HepG2 (cell line): ENCODE results near the gene TUBA4B. TPM values are rescaled to one million over a fixed set of nuclear protein-coding genes. Genes with fewer than 3 reads are reported as not detected.
A peak's percentile ranks its signal among the peaks of the same experiment; 100 is the strongest.

Source experiments
- FOXC1 ChIP-seq: sonication (generic); formaldehyde crosslinking; IDR thresholded peaks from 2 replicates; pipeline ENCODE4 v1.8.0; 2022; ENCODE audit warnings: mild to moderate bottlenecking, missing genetic modification reagents, borderline replicate concordance
- MIXL1 ChIP-seq: IDR thresholded peaks from 2 replicates; pipeline ENCODE4 v1.6.1; 2016
- MYC ChIP-seq: sonication (generic); formaldehyde crosslinking; IDR thresholded peaks from 2 replicates; pipeline ENCODE4 v1.9.0; 2021; ENCODE audit warnings: missing genetic modification reagents, borderline replicate concordance
- SRF ChIP-seq: IDR thresholded peaks from 2 replicates; pipeline ENCODE4 v1.6.1; 2011; ENCODE audit warnings: mild to moderate bottlenecking, low read depth, low read length, moderate library complexity
- TOE1 ChIP-seq: sonication (generic); formaldehyde crosslinking; IDR thresholded peaks from 2 replicates; pipeline ENCODE4 v1.4.0; 2020; ENCODE audit warnings: mild to moderate bottlenecking, missing genetic modification reagents
- ZBTB21 ChIP-seq: sonication (generic); formaldehyde crosslinking; IDR thresholded peaks from 2 replicates; pipeline ENCODE4 v1.4.0; 2020; ENCODE audit warnings: missing genetic modification reagents
- ZBTB39 ChIP-seq: sonication (generic); formaldehyde crosslinking; IDR thresholded peaks from 2 replicates; pipeline ENCODE4 v1.5.0; 2020; ENCODE audit warnings: missing genetic modification reagents
- ZFP36L2 ChIP-seq: sonication (generic); formaldehyde crosslinking; IDR thresholded peaks from 2 replicates; pipeline ENCODE4 v1.4.0; 2020; ENCODE audit warnings: missing genetic modification reagents
- ZNF180 ChIP-seq: sonication (generic); formaldehyde crosslinking; IDR thresholded peaks from 2 replicates; pipeline ENCODE4 v1.4.0; 2020; ENCODE audit warnings: low read depth, missing genetic modification reagents, borderline replicate concordance
- ZNF282 ChIP-seq: fragments of 450-650 bp; IDR thresholded peaks from 2 replicates; pipeline ENCODE4 v1.6.1; 2018; ENCODE audit not compliant: partially characterized antibody
- ZNF333 ChIP-seq: sonication (generic); formaldehyde crosslinking; IDR thresholded peaks from 2 replicates; pipeline ENCODE4 v1.4.0; 2020; ENCODE audit warnings: mild to moderate bottlenecking, missing genetic modification reagents, borderline replicate concordance
- ZNF382 ChIP-seq: sonication (generic); formaldehyde crosslinking; IDR thresholded peaks from 2 replicates; pipeline ENCODE4 v1.5.0; 2020; ENCODE audit warnings: missing genetic modification reagents, mild to moderate bottlenecking, borderline replicate concordance
- ZNF383 ChIP-seq: sonication (generic); formaldehyde crosslinking; IDR thresholded peaks from 2 replicates; pipeline ENCODE4 v1.4.0; 2020; ENCODE audit warnings: missing genetic modification reagents, mild to moderate bottlenecking, borderline replicate concordance
- ZNF790 ChIP-seq: sonication (generic); formaldehyde crosslinking; IDR thresholded peaks from 2 replicates; pipeline ENCODE4 v1.8.0; 2022; ENCODE audit warnings: missing genetic modification reagents, mild to moderate bottlenecking, borderline replicate concordance
- polyA plus RNA-seq, 8 experiments: library from polyadenylated mRNA; depleted of rRNA in 3 of 8; stranded (reverse) in 7 of 8; unstranded in 1 of 8; fragments of >200 nt; fragmentation: Illumina TruSeq in 4 of 8; extraction: Trizol in 4 of 8; gene quantifications; 2 replicates each; pipeline versions ENCODE4 v1.2.1 to v1.2.3, GENCODE V29; 2011 to 2016; ENCODE audit warnings: low read depth in 4 of 8, missing spikeins in 1 of 8, mixed read lengths in 1 of 8; ENCODE audit not compliant: insufficient read depth in 1 of 8
- total RNA-seq, 5 experiments: library from RNA; depleted of rRNA; stranded (reverse); fragments of >200 nt; fragmentation: Illumina TruSeq; extraction: Trizol; gene quantifications; 2 replicates each; pipeline ENCODE4 v1.2.3, GENCODE V29; 2016; ENCODE audit warnings: low read depth in 1 of 5
- TF ChIP-seq, protein P1 (sequence below): sonication (generic); formaldehyde crosslinking; IDR thresholded peaks from 2 replicates; pipeline ENCODE4 v1.4.0; 2020; ENCODE audit warnings: low read depth, missing genetic modification reagents
- TF ChIP-seq, protein P2 (sequence below): sonication (generic); formaldehyde crosslinking; IDR thresholded peaks from 2 replicates; pipeline ENCODE4 v1.9.0; 2021; ENCODE audit warnings: missing genetic modification reagents, borderline replicate concordance
- TF ChIP-seq, protein P3 (sequence below), 2 experiments: fragments of 450-650 bp in 1 of 2; sonication (generic) in 1 of 2; formaldehyde crosslinking; IDR thresholded peaks; 2 replicates each; pipeline versions ENCODE4 v1.5.0 to v1.8.0; 2020 to 2022; ENCODE audit warnings: mild to moderate bottlenecking in 1 of 2, missing genetic modification reagents in 1 of 2
- TF ChIP-seq, protein P4 (sequence below): sonication (generic); formaldehyde crosslinking; IDR thresholded peaks from 2 replicates; pipeline ENCODE4 v1.8.1; 2023; ENCODE audit warnings: missing genetic modification reagents, inconsistent platforms, borderline replicate concordance

The TUBA4B gene
- total and polyA plus RNA-seq, 2 of the 13 experiments (the other 11 are each of a cell fraction or from before 2014, with no cell fraction given), result 0.18 to 0.22 TPM

- 0 out of 2 replicates have a peak, but pooled peaks have one; percentile 65 for TF ChIP-seq ZBTB39
- TF ChIP-seq ZBTB21, result no peak
- no peak for TF ChIP-seq TOE1 (CRISPR knock-in tag)
- TF ChIP-seq ZNF790 (CRISPR knock-in tag), result 0 out of 2 replicates have a peak, but pooled peaks have one; percentile 52
- TF ChIP-seq, protein P1, sequence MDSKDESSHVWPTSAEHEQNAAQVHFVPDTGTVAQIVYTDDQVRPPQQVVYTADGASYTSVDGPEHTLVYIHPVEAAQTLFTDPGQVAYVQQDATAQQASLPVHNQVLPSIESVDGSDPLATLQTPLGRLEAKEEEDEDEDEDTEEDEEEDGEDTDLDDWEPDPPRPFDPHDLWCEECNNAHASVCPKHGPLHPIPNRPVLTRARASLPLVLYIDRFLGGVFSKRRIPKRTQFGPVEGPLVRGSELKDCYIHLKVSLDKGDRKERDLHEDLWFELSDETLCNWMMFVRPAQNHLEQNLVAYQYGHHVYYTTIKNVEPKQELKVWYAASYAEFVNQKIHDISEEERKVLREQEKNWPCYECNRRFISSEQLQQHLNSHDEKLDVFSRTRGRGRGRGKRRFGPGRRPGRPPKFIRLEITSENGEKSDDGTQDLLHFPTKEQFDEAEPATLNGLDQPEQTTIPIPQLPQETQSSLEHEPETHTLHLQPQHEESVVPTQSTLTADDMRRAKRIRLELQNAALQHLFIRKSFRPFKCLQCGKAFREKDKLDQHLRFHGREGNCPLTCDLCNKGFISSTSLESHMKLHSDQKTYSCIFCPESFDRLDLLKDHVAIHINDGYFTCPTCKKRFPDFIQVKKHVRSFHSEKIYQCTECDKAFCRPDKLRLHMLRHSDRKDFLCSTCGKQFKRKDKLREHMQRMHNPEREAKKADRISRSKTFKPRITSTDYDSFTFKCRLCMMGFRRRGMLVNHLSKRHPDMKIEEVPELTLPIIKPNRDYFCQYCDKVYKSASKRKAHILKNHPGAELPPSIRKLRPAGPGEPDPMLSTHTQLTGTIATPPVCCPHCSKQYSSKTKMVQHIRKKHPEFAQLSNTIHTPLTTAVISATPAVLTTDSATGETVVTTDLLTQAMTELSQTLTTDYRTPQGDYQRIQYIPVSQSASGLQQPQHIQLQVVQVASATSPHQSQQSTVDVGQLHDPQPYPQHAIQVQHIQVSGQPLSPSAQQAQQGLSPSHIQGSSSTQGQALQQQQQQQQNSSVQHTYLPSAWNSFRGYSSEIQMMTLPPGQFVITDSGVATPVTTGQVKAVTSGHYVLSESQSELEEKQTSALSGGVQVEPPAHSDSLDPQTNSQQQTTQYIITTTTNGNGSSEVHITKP (CRISPR knock-in tag), result no peak
- TF ChIP-seq, protein P2, sequence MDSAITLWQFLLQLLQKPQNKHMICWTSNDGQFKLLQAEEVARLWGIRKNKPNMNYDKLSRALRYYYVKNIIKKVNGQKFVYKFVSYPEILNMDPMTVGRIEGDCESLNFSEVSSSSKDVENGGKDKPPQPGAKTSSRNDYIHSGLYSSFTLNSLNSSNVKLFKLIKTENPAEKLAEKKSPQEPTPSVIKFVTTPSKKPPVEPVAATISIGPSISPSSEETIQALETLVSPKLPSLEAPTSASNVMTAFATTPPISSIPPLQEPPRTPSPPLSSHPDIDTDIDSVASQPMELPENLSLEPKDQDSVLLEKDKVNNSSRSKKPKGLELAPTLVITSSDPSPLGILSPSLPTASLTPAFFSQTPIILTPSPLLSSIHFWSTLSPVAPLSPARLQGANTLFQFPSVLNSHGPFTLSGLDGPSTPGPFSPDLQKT (CRISPR knock-in tag), result no peak
- no peak for TF ChIP-seq ZNF180 (CRISPR knock-in tag)
- no peak for TF ChIP-seq ZFP36L2 (CRISPR knock-in tag)
- no peak for TF ChIP-seq SRF
- TF ChIP-seq ZNF383 (CRISPR knock-in tag), result peak; percentile 81; the same call in 1 of the 2 replicates
- TF ChIP-seq ZNF382 (CRISPR knock-in tag), result no peak
- TF ChIP-seq FOXC1 (CRISPR knock-in tag), result peak; percentile 71
- TF ChIP-seq, protein P3, sequence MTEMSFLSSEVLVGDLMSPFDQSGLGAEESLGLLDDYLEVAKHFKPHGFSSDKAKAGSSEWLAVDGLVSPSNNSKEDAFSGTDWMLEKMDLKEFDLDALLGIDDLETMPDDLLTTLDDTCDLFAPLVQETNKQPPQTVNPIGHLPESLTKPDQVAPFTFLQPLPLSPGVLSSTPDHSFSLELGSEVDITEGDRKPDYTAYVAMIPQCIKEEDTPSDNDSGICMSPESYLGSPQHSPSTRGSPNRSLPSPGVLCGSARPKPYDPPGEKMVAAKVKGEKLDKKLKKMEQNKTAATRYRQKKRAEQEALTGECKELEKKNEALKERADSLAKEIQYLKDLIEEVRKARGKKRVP (CRISPR knock-in tag; IDR thresholded peaks at IDR 0.05), result 0 out of 4 replicates have a peak, but pooled peaks of 1 of the 2 experiments have one; percentile 34
- no peak for TF ChIP-seq MIXL1 (CRISPR knock-in tag)
- TF ChIP-seq, protein P4, sequence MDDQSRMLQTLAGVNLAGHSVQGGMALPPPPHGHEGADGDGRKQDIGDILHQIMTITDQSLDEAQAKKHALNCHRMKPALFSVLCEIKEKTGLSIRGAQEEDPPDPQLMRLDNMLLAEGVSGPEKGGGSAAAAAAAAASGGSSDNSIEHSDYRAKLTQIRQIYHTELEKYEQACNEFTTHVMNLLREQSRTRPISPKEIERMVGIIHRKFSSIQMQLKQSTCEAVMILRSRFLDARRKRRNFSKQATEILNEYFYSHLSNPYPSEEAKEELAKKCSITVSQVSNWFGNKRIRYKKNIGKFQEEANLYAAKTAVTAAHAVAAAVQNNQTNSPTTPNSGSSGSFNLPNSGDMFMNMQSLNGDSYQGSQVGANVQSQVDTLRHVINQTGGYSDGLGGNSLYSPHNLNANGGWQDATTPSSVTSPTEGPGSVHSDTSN (CRISPR knock-in tag), result 0 out of 2 replicates have a peak, but pooled peaks have one; percentile 27
- TF ChIP-seq ZNF333 (CRISPR knock-in tag), result peak; percentile 11; the same call in 1 of the 2 replicates
- peak; percentile 46 for TF ChIP-seq MYC (CRISPR knock-in tag)
- no peak for TF ChIP-seq ZNF282
Measured at GRCh38 chr2:219253753-219254589, 928 bp downstream of the TUBA4B start, which contains the start of gene TUBA4A (continued).
